Measurements from ENCODE around the gene PHF12.

DNA sequence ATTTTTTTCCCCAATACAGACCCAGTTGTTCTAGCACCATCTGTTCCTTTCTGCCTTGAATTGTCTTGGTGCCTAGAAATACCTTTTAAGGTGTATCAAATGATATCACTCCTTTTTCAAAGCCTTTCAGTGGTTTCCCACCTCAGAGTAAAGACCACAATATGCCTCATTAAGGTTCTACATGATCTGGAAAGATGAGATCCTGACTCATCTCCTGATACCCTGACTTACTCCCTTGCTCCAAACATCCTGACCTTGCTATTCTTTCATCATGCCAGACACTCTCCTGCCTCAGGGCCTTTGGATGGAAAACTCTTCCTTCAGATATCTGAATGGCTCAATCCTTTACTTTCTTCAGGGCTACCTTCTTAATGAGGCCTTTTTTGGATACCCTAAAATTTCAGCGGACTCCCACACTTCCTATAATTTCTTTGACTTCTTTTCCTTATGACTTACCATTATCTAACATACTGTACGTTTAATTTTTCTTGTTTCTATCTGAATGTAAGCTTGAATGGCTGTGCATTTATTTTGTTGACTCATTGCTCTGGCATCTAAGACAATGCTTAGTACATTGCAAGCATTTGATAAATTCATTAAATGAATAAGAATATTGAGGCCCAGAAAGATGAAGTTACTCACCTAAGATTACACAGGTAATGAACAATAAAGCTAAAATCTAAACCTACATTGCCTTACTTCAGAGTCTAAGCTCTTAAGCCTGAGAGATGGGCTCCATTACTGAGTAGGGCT is 73.0 kb downstream of the PHF12 start:
- TF ChIP-seq, protein P1, sequence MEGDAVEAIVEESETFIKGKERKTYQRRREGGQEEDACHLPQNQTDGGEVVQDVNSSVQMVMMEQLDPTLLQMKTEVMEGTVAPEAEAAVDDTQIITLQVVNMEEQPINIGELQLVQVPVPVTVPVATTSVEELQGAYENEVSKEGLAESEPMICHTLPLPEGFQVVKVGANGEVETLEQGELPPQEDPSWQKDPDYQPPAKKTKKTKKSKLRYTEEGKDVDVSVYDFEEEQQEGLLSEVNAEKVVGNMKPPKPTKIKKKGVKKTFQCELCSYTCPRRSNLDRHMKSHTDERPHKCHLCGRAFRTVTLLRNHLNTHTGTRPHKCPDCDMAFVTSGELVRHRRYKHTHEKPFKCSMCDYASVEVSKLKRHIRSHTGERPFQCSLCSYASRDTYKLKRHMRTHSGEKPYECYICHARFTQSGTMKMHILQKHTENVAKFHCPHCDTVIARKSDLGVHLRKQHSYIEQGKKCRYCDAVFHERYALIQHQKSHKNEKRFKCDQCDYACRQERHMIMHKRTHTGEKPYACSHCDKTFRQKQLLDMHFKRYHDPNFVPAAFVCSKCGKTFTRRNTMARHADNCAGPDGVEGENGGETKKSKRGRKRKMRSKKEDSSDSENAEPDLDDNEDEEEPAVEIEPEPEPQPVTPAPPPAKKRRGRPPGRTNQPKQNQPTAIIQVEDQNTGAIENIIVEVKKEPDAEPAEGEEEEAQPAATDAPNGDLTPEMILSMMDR (IDR thresholded peaks at IDR 0.05; ENCODE audit: low read length): no peak
- no peak for TF ChIP-seq EZH2 (IDR thresholded peaks at IDR 0.05; ENCODE audit: borderline replicate concordance, low read length)
